ENCODE results near the gene NME1.

GRCh38 chr17:51191895-51192294 is 38.5 kb downstream of the NME1 start:
- TF ChIP-seq CTCF (IDR thresholded peaks at IDR 0.05; ENCODE audit: low read depth, low read length) (no peak), EZH2phosphoT487 (IDR thresholded peaks at IDR 0.05; ENCODE audit: low read depth) (no peak)
